ENCODE results near the gene SCARF1.

The SCARF1 gene

GRCh38 chr17:1627182-1627981, 18.1 kb downstream of the SCARF1 start:
- no peak for DNase-seq

- DNase-seq, result no peak
Measured at GRCh38 chr17:1626333-1626732, 19.2 kb downstream of the SCARF1 start.

- DNase-seq, result no peak
Measured at GRCh38 chr17:1625581-1625980, 20.0 kb downstream of the SCARF1 start.

GRCh38 chr17:1625053-1625452, 20.5 kb downstream of the SCARF1 start:
- no peak for DNase-seq

GRCh38 chr17:1624650-1625049, 20.9 kb downstream of the SCARF1 start:
- no peak for DNase-seq

GRCh38 chr17:1623057-1623630, 22.4 kb downstream of the SCARF1 start:
- no peak for DNase-seq

GRCh38 chr17:1621273-1621954, 24.1 kb downstream of the SCARF1 start:
- no peak for DNase-seq

GRCh38 chr17:1620486-1620885, 25.0 kb downstream of the SCARF1 start:
- no peak for DNase-seq

GRCh38 chr17:1617620-1618174, 27.8 kb downstream of the SCARF1 start:
- DNase-seq, result no peak

- DNase-seq, result no peak
Measured at GRCh38 chr17:1616101-1616500, 29.4 kb downstream of the SCARF1 start.

- DNase-seq, result no peak
Measured at GRCh38 chr17:1612400-1612799, 33.1 kb downstream of the SCARF1 start.

- DNase-seq, result no peak
Measured at GRCh38 chr17:1611715-1612114, 33.8 kb downstream of the SCARF1 start.

GRCh38 chr17:1608676-1609075, 36.9 kb downstream of the SCARF1 start:
- DNase-seq, result no peak

GRCh38 chr17:1607971-1608320, 37.6 kb downstream of the SCARF1 start:
- DNase-seq, result no peak

- peak; percentile 63 for DNase-seq
Measured at GRCh38 chr17:1606352-1606985, 39.1 kb downstream of the SCARF1 start.

- DNase-seq, result peak; percentile 41
Measured at GRCh38 chr17:1605681-1606351, 39.7 kb downstream of the SCARF1 start.

GRCh38 chr17:1604831-1605528, 40.6 kb downstream of the SCARF1 start:
- DNase-seq, result peak; percentile 77

GRCh38 chr17:1601571-1601970, 44.0 kb downstream of the SCARF1 start:
- DNase-seq, result no peak

- no peak for DNase-seq
Measured at GRCh38 chr17:1598399-1599095, 47.0 kb downstream of the SCARF1 start.

- DNase-seq, result no peak
Measured at GRCh38 chr17:1597861-1598342, 47.6 kb downstream of the SCARF1 start.

- no peak for DNase-seq
Measured at GRCh38 chr17:1593630-1593931, 52.0 kb downstream of the SCARF1 start.

Measured in eye (tissue), 1 donor.